MM.1S (cell line): ENCODE results near the gene SPACA7.

ENCODE experiments used
- CTCF ChIP-seq: fragments of 300-600 bp; sonication (generic); IDR thresholded peaks from 2 replicates; pipeline ENCODE4 v1.5.1; 2016; ENCODE audit warnings: antibody characterized with exemption, low read length, mixed read lengths
- EZH2phosphoT487 ChIP-seq: fragments of 300-600 bp; sonication (generic); IDR thresholded peaks from 2 replicates; pipeline ENCODE4 v1.6.1; 2018; ENCODE audit warnings: antibody characterized with exemption, low read length

- no peak for TF ChIP-seq EZH2phosphoT487
- no peak for TF ChIP-seq CTCF
These were observed 52.5 kb downstream of the SPACA7 start for GRCh38 chr13:112428704-112429103.
